Measurements from ENCODE around the gene TMEM132C.

The TMEM132C gene

DNA sequence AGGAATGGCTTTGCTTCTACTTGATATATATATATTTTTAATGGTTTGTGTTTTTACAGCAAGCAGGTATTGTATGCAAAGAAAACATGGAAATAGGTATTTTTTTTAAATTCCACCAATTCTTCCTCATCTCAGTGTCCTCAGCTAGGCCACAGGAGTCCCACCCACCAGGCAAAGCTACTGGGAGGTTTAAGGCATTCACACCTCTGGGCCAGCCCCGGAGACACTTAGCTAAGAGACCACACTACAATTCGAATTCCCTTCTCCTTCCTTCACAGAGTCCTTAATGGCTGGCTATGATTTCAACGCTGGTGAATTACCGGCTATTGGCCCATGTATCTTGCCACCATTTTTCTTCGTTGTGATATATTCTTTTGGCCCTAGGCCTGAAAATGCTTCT is 485.4 kb downstream of the TMEM132C start:
- DNase-seq (ENCODE audit: low read depth): no peak
- TF ChIP-seq, protein P1, sequence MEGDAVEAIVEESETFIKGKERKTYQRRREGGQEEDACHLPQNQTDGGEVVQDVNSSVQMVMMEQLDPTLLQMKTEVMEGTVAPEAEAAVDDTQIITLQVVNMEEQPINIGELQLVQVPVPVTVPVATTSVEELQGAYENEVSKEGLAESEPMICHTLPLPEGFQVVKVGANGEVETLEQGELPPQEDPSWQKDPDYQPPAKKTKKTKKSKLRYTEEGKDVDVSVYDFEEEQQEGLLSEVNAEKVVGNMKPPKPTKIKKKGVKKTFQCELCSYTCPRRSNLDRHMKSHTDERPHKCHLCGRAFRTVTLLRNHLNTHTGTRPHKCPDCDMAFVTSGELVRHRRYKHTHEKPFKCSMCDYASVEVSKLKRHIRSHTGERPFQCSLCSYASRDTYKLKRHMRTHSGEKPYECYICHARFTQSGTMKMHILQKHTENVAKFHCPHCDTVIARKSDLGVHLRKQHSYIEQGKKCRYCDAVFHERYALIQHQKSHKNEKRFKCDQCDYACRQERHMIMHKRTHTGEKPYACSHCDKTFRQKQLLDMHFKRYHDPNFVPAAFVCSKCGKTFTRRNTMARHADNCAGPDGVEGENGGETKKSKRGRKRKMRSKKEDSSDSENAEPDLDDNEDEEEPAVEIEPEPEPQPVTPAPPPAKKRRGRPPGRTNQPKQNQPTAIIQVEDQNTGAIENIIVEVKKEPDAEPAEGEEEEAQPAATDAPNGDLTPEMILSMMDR (conservative IDR thresholded peaks at IDR 0.05; ENCODE audit: low read depth, low read length): no peak
- no peak overlapping the region for H3K4me3 ChIP-seq (ENCODE audit: low read depth, low read length)

DNA sequence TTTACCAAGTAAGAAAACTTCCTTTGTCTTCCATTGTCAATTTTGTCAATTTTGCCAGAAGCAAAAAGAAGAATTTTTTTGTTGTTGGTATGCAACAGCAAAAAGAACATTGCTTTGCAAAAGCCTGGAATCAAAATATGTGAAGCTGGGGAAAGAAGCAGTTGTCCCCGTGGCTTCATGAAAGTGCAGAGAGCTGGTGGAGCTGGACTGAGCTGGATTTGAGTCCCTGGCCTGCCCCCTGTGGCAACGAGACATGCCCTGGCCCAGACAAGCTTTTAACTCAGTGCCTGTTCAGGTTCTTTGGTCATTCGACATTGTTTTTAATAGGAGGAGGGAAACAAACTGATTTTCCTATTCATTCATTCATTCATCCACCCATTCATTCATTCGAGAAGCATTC is 486.5 kb downstream of the TMEM132C start:
- TF ChIP-seq, protein P1 (conservative IDR thresholded peaks at IDR 0.05; ENCODE audit: low read depth, low read length): no peak
- DNase-seq (ENCODE audit: low read depth): no peak
- no peak overlapping the region for H3K4me3 ChIP-seq (ENCODE audit: low read depth, low read length)

DNA sequence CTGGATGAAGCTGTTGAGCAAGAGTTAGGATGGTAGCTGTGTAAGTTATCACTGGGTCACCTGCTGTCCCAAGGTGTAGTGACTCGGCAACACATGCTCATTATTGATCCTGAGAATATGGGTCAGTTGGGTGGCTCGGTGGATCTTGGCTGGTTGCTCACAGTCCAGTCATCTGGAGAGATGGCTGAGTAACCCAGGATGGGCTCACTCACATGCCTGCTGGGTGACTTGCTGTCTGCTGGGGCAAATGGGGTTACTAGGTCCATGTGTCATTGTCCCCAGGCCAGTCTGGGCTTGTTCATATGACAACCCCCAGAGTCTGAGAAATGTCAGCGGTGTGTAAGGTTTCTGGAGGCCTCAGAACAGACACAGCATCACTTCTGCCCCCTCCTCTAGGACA is 487.3 kb downstream of the TMEM132C start:
- no peak overlapping the region for H3K4me3 ChIP-seq (ENCODE audit: low read depth, low read length)
- no peak for DNase-seq (ENCODE audit: low read depth)
- TF ChIP-seq, protein P1 (conservative IDR thresholded peaks at IDR 0.05; ENCODE audit: low read depth, low read length): no peak

DNA sequence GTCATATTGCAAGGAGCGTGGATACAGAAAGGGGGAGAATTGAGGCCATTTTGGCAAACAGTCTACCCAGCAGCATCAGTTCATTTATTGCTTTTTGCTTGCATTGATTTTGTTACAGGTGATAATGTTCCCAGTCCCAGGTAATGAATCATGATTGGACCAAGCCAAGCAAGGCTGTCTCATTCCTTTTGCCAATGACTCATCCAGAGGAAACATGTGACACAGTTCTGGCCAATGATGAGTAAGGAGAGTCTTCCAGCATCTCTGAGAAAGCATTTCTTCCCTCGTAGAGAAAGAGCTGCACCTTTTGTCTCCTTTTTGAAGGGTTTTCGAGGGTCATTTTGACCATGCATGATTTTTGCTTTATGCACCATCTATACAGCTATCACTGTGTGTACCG is 488.6 kb downstream of the TMEM132C start:
- TF ChIP-seq, protein P1 (conservative IDR thresholded peaks at IDR 0.05; ENCODE audit: low read depth, low read length): no peak
- no peak for DNase-seq (ENCODE audit: low read depth)
- H3K4me3 ChIP-seq (ENCODE audit: low read depth, low read length): no peak overlapping the region
